HG03103 (cell line): ENCODE results near the gene PPP1R12A.

Source experiments
- ATAC-seq: cut with Tn5 transposase; IDR thresholded peaks from one replicate; pipeline ENCODE4 v1.9.1; 2021; ENCODE audit warnings: low read depth; ENCODE audit not compliant: unreplicated experiment

Gene PPP1R12A

GRCh38 chr12:79936670-79937069, 1.8 kb upstream of the PPP1R12A start:
- ATAC-seq, result no peak

- peak; percentile 22 for ATAC-seq
These were observed 888 bp upstream of the PPP1R12A start for GRCh38 chr12:79935624-79936345.

GRCh38 chr12:79934281-79935020, 446 bp downstream of the PPP1R12A start:
- peak; percentile 8 for ATAC-seq

- no peak for ATAC-seq
These were observed 1.2 kb downstream of the PPP1R12A start for GRCh38 chr12:79933532-79934264.

- ATAC-seq, result no peak
These were observed 1.9 kb downstream of the PPP1R12A start for GRCh38 chr12:79933043-79933442.

- ATAC-seq, result no peak
These were observed 2.5 kb downstream of the PPP1R12A start for GRCh38 chr12:79932357-79932756.

GRCh38 chr12:79929065-79929464, 5.8 kb downstream of the PPP1R12A start:
- ATAC-seq, result no peak

GRCh38 chr12:79927772-79928474, 7.0 kb downstream of the PPP1R12A start:
- peak; percentile 99 for ATAC-seq

GRCh38 chr12:79926951-79927350, 7.9 kb downstream of the PPP1R12A start:
- ATAC-seq, result no peak

GRCh38 chr12:79925492-79925891, 9.4 kb downstream of the PPP1R12A start:
- ATAC-seq, result no peak

GRCh38 chr12:79921786-79922185, 13.1 kb downstream of the PPP1R12A start:
- no peak for ATAC-seq

- ATAC-seq, result no peak
These were observed 14.3 kb downstream of the PPP1R12A start for GRCh38 chr12:79920421-79921238.

- no peak for ATAC-seq
These were observed 15.1 kb downstream of the PPP1R12A start for GRCh38 chr12:79919762-79920161.

- ATAC-seq, result no peak
These were observed 18.1 kb downstream of the PPP1R12A start for GRCh38 chr12:79916826-79917225.

- no peak for ATAC-seq
These were observed 22.8 kb downstream of the PPP1R12A start for GRCh38 chr12:79911889-79912656.

- no peak for ATAC-seq
These were observed 26.5 kb downstream of the PPP1R12A start for GRCh38 chr12:79908366-79908765.

- no peak for ATAC-seq
These were observed 33.4 kb downstream of the PPP1R12A start for GRCh38 chr12:79901506-79901905.

- ATAC-seq, result no peak
These were observed 33.9 kb downstream of the PPP1R12A start for GRCh38 chr12:79900951-79901350.

- ATAC-seq, result no peak
These were observed 34.7 kb downstream of the PPP1R12A start for GRCh38 chr12:79900199-79900598.
